ENCODE measurements around the gene GMPS.

DNA sequence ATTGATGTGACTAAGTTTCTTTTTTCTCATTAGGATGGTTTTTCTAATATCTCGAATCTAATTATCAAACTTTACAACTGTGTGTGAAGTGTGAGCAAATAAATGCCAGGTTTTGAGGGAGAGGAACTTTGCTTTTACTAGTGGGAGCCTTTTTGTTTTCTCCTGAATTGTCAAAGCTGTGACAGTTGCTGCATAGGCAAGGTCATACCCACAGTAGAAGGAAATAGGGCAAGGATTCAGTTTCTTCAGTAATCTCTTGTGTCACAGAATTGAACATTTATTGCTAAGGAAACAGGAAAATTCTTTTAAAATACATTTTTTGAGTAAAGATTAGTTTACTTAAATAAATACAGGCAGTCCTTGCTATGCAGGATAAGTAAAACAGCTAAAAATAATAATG lies 19.5 kb downstream of the GMPS start:
- TF ChIP-seq POLR2A (IDR thresholded peaks at IDR 0.05; ENCODE audit: low read length) (no peak), GATA1 (IDR thresholded peaks at IDR 0.05; ENCODE audit: low read depth, low read length) (no peak)
